ENCODE measurements around the gene HFE. TPM values are rescaled to one million over a fixed set of nuclear protein-coding genes. Genes with fewer than 3 reads are reported as not detected.

The HFE gene
- total RNA-seq, 1 experiment from 2014 or later: not detected

GRCh38 chr6:26126394-26127235, 39.4 kb downstream of the HFE start:
- H3K36me3 ChIP-seq (ENCODE audit: low read depth, low read length): peaks cover 25% of the 10 kb centered on the region
- no peak for TF ChIP-seq CTCF (conservative IDR thresholded peaks at IDR 0.05; ENCODE audit: low read depth, low read length)
- TF ChIP-seq EZH2phosphoT487 (IDR thresholded peaks at IDR 0.05; ENCODE audit: borderline replicate concordance, low read length): no peak
- no peak for TF ChIP-seq EZH2 (IDR thresholded peaks at IDR 0.05; ENCODE audit: low read length, unreplicated experiment)
- H3K4me1 ChIP-seq (ENCODE audit: insufficient read depth, low read length): peaks cover 25% of the 10 kb centered on the region
- H3K9ac ChIP-seq (ENCODE audit: low read length): peak overlapping the region; percentile 96
- BruUV-seq (replicated peaks): no TSS peak
- intact Hi-C loops (cut with micrococcal nuclease): loop anchor here (10.0 kb wide), 1 partner anchor 1708 kb away; a partner anchor contains a TSS
- H3K27me3 ChIP-seq (ENCODE audit: low read length): no peaks in the 10 kb centered on the region
- no peaks in the 10 kb centered on the region for H3K9me3 ChIP-seq (ENCODE audit: low read length)
- no peaks in the 10 kb centered on the region for H3F3A ChIP-seq (ENCODE audit: low read length, unreplicated experiment)
- ChIA-PET POLR2A (ENCODE audit: unreplicated experiment) (interaction anchor here (0.5 to 5.2 kb wide), 5 partner anchors 28 to 148 kb away, joined by 3 to 174 read pairs (median 4); a partner anchor contains a TSS), CTCF (no interaction called here)
- peaks cover 45% of the 10 kb centered on the region for H4K20me1 ChIP-seq (ENCODE audit: low read length)
- DNase-seq: peak; percentile 21
- peak overlapping the region; percentile 92 for H3K4me2 ChIP-seq (ENCODE audit: low read length)
- peak overlapping the region; percentile 96 for H3K4me3 ChIP-seq (ENCODE audit: low read length)
- no peak overlapping the region for H2AFZ ChIP-seq (ENCODE audit: low read length)
- no peak for ATAC-seq
- peak overlapping the region; percentile 35 for H3K27ac ChIP-seq (ENCODE audit: low read length)
- H3K9me2 ChIP-seq (replicated peaks; ENCODE audit: low read length): no peaks in the 10 kb centered on the region
- H3K79me2 ChIP-seq (ENCODE audit: low read length): peaks cover 68% of the 10 kb centered on the region

- no TSS peak for BruUV-seq (replicated peaks)
- ATAC-seq (no peak), DNase-seq (no peak)
- Histone ChIP-seq H3K79me2 (ENCODE audit: low read length) (peaks cover 70% of the 10 kb centered on the region), H3K4me2 (ENCODE audit: low read length) (peak overlapping the region; percentile 92), H3K9me3 (ENCODE audit: low read length) (no peaks in the 10 kb centered on the region), H3K36me3 (ENCODE audit: low read depth, low read length) (peaks cover 28% of the 10 kb centered on the region), H2AFZ (ENCODE audit: low read length) (no peak overlapping the region), H4K20me1 (ENCODE audit: low read length) (peaks cover 47% of the 10 kb centered on the region), H3K27me3 (ENCODE audit: low read length) (no peaks in the 10 kb centered on the region), H3F3A (ENCODE audit: low read length, unreplicated experiment) (no peaks in the 10 kb centered on the region), H3K4me1 (ENCODE audit: insufficient read depth, low read length) (peaks cover 15% of the 10 kb centered on the region), H3K27ac (ENCODE audit: low read length) (no peak overlapping the region), H3K4me3 (ENCODE audit: low read length) (peak overlapping the region; percentile 96; the same call in 1 of the 2 replicates), H3K9me2 (replicated peaks; ENCODE audit: low read length) (no peaks in the 10 kb centered on the region), H3K9ac (ENCODE audit: low read length) (no peak overlapping the region)
- TF ChIP-seq EZH2 (IDR thresholded peaks at IDR 0.05; ENCODE audit: low read length, unreplicated experiment): no peak
- no peak for TF ChIP-seq CTCF (conservative IDR thresholded peaks at IDR 0.05; ENCODE audit: low read depth, low read length)
- no peak for TF ChIP-seq EZH2phosphoT487 (IDR thresholded peaks at IDR 0.05; ENCODE audit: borderline replicate concordance, low read length)
- intact Hi-C loops (cut with micrococcal nuclease): loop anchor here (10.0 kb wide), 1 partner anchor 1707 kb away; a partner anchor contains a TSS
- CTCF ChIA-PET: interaction anchor here (0.7 kb wide), 1 partner anchor 899 kb away, joined by 4 read pairs; no protein-coding TSS in a partner anchor
- POLR2A ChIA-PET (ENCODE audit: unreplicated experiment): interaction anchor here (0.6 to 0.9 kb wide), 3 partner anchors 28 to 106 kb away, joined by 3 to 27 read pairs (median 5); a partner anchor contains a TSS
These were observed 41.0 kb downstream of the HFE start for GRCh38 chr6:26128013-26128771.

All from PC-3 (cell line).